ENCODE measurements around the gene TMEM164. TPM values are rescaled to one million over a fixed set of nuclear protein-coding genes. Genes with fewer than 3 reads are reported as not detected.

TMEM164 gene
- total RNA-seq, 1 donor from 2014 or later: 48.3 TPM

- peaks cover 12% of the 10 kb centered on the region for H3K4me1 ChIP-seq
- no peaks in the 10 kb centered on the region for H3K9me3 ChIP-seq (replicated peaks)
- DNase-seq: no peak
- no peaks in the 10 kb centered on the region for H3K36me3 ChIP-seq
- TF ChIP-seq, protein P1, sequence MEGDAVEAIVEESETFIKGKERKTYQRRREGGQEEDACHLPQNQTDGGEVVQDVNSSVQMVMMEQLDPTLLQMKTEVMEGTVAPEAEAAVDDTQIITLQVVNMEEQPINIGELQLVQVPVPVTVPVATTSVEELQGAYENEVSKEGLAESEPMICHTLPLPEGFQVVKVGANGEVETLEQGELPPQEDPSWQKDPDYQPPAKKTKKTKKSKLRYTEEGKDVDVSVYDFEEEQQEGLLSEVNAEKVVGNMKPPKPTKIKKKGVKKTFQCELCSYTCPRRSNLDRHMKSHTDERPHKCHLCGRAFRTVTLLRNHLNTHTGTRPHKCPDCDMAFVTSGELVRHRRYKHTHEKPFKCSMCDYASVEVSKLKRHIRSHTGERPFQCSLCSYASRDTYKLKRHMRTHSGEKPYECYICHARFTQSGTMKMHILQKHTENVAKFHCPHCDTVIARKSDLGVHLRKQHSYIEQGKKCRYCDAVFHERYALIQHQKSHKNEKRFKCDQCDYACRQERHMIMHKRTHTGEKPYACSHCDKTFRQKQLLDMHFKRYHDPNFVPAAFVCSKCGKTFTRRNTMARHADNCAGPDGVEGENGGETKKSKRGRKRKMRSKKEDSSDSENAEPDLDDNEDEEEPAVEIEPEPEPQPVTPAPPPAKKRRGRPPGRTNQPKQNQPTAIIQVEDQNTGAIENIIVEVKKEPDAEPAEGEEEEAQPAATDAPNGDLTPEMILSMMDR (IDR thresholded peaks at IDR 0.05; ENCODE audit: borderline replicate concordance): no peak
- H3K4me3 ChIP-seq: no peak overlapping the region
- no peak overlapping the region for H3K27ac ChIP-seq (replicated peaks)
- no peaks in the 10 kb centered on the region for H3K27me3 ChIP-seq (ENCODE audit: low read depth)
- intact Hi-C loops (cut with micrococcal nuclease): no loop called here
Observed at GRCh38 chrX:110136136-110136535, 133.2 kb downstream of the TMEM164 start.

DNA sequence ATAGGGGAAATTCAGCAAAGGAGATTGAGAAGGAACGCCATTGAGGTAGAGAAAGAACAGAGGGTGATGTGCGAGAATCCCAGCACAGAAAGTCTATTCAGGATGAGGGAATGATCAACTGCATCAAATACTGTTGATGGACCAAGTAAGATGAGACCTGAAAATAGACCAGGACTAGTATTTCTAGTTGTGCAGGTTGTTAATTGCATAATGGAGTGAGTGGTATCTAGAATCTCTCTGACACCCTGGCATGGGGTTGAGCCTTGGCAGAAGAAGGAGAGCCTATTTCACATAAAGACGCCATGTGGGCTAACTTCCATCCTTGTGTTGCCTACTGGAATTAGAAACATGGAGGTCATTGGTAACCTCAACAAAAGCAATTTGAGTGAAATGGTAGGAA lies 135.6 kb downstream of the TMEM164 start:
- no peak for DNase-seq
- peaks cover 23% of the 10 kb centered on the region for H3K4me1 ChIP-seq
- H3K9me3 ChIP-seq (replicated peaks): no peaks in the 10 kb centered on the region
- H3K27me3 ChIP-seq (ENCODE audit: low read depth): no peaks in the 10 kb centered on the region
- H3K36me3 ChIP-seq: no peaks in the 10 kb centered on the region
- intact Hi-C loops (cut with micrococcal nuclease): no loop called here
- H3K27ac ChIP-seq (replicated peaks): no peak overlapping the region
- TF ChIP-seq, protein P1 (IDR thresholded peaks at IDR 0.05; ENCODE audit: borderline replicate concordance): no peak
- no peak overlapping the region for H3K4me3 ChIP-seq

GRCh38 chrX:110139172-110139571 lies 136.3 kb downstream of the TMEM164 start:
- no peaks in the 10 kb centered on the region for H3K27me3 ChIP-seq (ENCODE audit: low read depth)
- TF ChIP-seq, protein P1 (IDR thresholded peaks at IDR 0.05; ENCODE audit: borderline replicate concordance): no peak
- DNase-seq: no peak
- intact Hi-C loops (cut with micrococcal nuclease): no loop called here
- no peaks in the 10 kb centered on the region for H3K9me3 ChIP-seq (replicated peaks)
- H3K27ac ChIP-seq (replicated peaks): no peak overlapping the region
- peaks cover 29% of the 10 kb centered on the region for H3K4me1 ChIP-seq
- no peak overlapping the region for H3K4me3 ChIP-seq
- H3K36me3 ChIP-seq: no peaks in the 10 kb centered on the region

- Histone ChIP-seq H3K27ac (replicated peaks) (peak overlapping the region; percentile 5), H3K27me3 (ENCODE audit: low read depth) (no peaks in the 10 kb centered on the region), H3K4me1 (peaks cover 55% of the 10 kb centered on the region), H3K36me3 (no peaks in the 10 kb centered on the region), H3K4me3 (no peak overlapping the region), H3K9me3 (replicated peaks) (no peaks in the 10 kb centered on the region)
- intact Hi-C loops (cut with micrococcal nuclease): no loop called here
- TF ChIP-seq, protein P1 (IDR thresholded peaks at IDR 0.05; ENCODE audit: borderline replicate concordance): no peak
- no peak for DNase-seq
Observed at GRCh38 chrX:110142096-110142495, 139.2 kb downstream of the TMEM164 start.

- TF ChIP-seq, protein P1 (IDR thresholded peaks at IDR 0.05; ENCODE audit: borderline replicate concordance): no peak
- intact Hi-C loops (cut with micrococcal nuclease): no loop called here
- Histone ChIP-seq H3K27ac (replicated peaks) (peak overlapping the region; percentile 51), H3K4me1 (peaks cover 55% of the 10 kb centered on the region), H3K27me3 (ENCODE audit: low read depth) (no peaks in the 10 kb centered on the region), H3K36me3 (no peaks in the 10 kb centered on the region), H3K9me3 (replicated peaks) (no peaks in the 10 kb centered on the region), H3K4me3 (no peak overlapping the region)
- DNase-seq: no peak
Observed at GRCh38 chrX:110143454-110144210, 140.7 kb downstream of the TMEM164 start.

Measured in left ventricle myocardium inferior (tissue), 1 donor.